Measurements from ENCODE around the gene TNFRSF1A.

DNA sequence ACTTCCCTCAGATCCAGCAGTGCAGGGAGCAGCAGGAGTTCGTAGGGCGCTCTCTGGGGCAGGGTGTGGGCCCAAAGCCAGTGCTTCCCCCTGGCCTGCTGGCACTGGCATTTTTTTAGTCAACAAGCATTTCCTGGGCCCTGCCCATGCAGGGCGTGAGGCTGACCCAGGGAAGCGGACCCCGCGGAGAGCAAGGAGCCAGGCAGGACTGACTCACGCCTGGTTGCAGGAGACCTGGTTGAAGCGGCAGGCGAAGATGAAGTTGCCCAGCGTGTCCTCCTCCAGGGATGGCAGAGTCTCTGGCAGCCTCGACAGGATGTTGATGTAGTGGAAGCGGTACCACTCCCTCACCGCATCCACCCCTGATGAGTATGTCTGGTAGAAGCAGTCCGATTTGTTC lies 20.0 kb upstream of the TNFRSF1A start:
- TF ChIP-seq CTCF (IDR thresholded peaks at IDR 0.05) (no peak), ZNF263 (CRISPR knock-in tag; IDR thresholded peaks at IDR 0.05; ENCODE audit: low read depth) (no peak)
